H1 (cell line): ENCODE measurements around the gene PHGDH. TPM values are rescaled to one million over a fixed set of nuclear protein-coding genes. Genes with fewer than 3 reads are reported as not detected.

Experiments used
- CTCF ChIA-PET: fragments of 300-600 bp; sonication (Branson Sonifier 250); formaldehyde crosslinking; loops from one replicate; lab custom pipeline; 2021; ENCODE audit not compliant: partially characterized antibody; lab: Charles Lee
- POLR2A ChIA-PET: fragments of 300-600 bp; sonication (Branson Sonifier 250); formaldehyde crosslinking; loops from one replicate; lab custom pipeline; 2021; ENCODE audit warnings: inconsistent platforms; ENCODE audit not compliant: partially characterized antibody; lab: Charles Lee
- DNase-seq, 2 experiments: peaks; one replicate each; pipeline versions ENCODE4 v3.0.0 to v3.0.0-alpha.2; 2010 to 2022; ENCODE audit warnings: low spot score in 2 of 2, low read depth in 1 of 2, mixed read lengths in 1 of 2
- FAIRE-seq: peaks from 2 replicates; lab custom pipeline; 2011; peaks lifted over from hg19 to GRCh38; lab: Jason Lieb, UNC
- H2AFZ ChIP-seq: 2 replicates; pipeline ENCODE4 v1.8.1; 2012; ENCODE audit warnings: low read length, inconsistent platforms
- H2AK5ac ChIP-seq: 2 replicates; pipeline ENCODE4 v1.6.1; 2013; ENCODE audit warnings: low read depth, low read length
- H2BK120ac ChIP-seq: replicated peaks from 2 replicates; pipeline ENCODE3; 2013; ENCODE audit warnings: low read depth, low read length, inconsistent platforms
- H2BK12ac ChIP-seq: 2 replicates; pipeline ENCODE4 v1.6.1; 2013; ENCODE audit warnings: low read depth, low read length
- H2BK15ac ChIP-seq: 2 replicates; pipeline ENCODE4 v1.6.1; 2013; ENCODE audit warnings: low read length
- H2BK20ac ChIP-seq: 2 replicates; pipeline ENCODE4 v1.6.1; 2013; ENCODE audit warnings: low read length
- H2BK5ac ChIP-seq: 2 replicates; pipeline ENCODE4 v1.6.1; 2013; ENCODE audit warnings: low read depth, low read length
- H3K14ac ChIP-seq: 2 replicates; pipeline ENCODE4 v1.6.1; 2013; ENCODE audit warnings: inconsistent platforms; ENCODE audit not compliant: insufficient read length
- H3K18ac ChIP-seq: 2 replicates; pipeline ENCODE4 v1.6.1; 2013; ENCODE audit warnings: low read length; ENCODE audit errors: extremely low read depth
- H3K23ac ChIP-seq: 2 replicates; pipeline ENCODE4 v1.6.1; 2013; ENCODE audit warnings: inconsistent platforms; ENCODE audit not compliant: insufficient read length
- H3K23me2 ChIP-seq: 2 replicates; pipeline ENCODE4 v1.6.1; 2013; ENCODE audit warnings: low read depth, low read length
- H3K27ac ChIP-seq: 2 replicates; pipeline ENCODE4 v1.6.1; 2011; ENCODE audit warnings: low read depth, low read length, inconsistent platforms
- H3K27me3 ChIP-seq, 4 experiments: replicated peaks in 1 of 4; 1 replicate in 1 of 4; 2 replicates in 3 of 4; pipeline versions ENCODE4 v1.6.1 to v1.8.1; 2011 to 2013; ENCODE audit warnings: low read length in 3 of 4, mild to moderate bottlenecking in 3 of 4, inconsistent platforms in 2 of 4, mixed read lengths in 2 of 4, moderate library complexity in 1 of 4; ENCODE audit not compliant: control insufficient read depth in 3 of 4, insufficient read depth in 3 of 4; ENCODE audit errors: extremely low read depth in 1 of 4
- H3K36me3 ChIP-seq, 4 experiments: 2 replicates each; pipeline versions ENCODE4 v1.6.1 to v1.8.1; 2011 to 2013; ENCODE audit warnings: mild to moderate bottlenecking in 4 of 4, low read length in 3 of 4, moderate library complexity in 2 of 4, control low read depth in 1 of 4, inconsistent platforms in 1 of 4; ENCODE audit not compliant: insufficient read depth in 4 of 4, control insufficient read depth in 2 of 4
- H3K4ac ChIP-seq: replicated peaks from 2 replicates; pipeline ENCODE3; 2013; ENCODE audit warnings: low read length, low read depth, mixed read lengths, inconsistent platforms; ENCODE audit not compliant: insufficient read length
- H3K4me1 ChIP-seq, 4 experiments: replicated peaks in 1 of 4; 1 replicate in 1 of 4; 2 replicates in 3 of 4; pipeline versions ENCODE4 v1.6.1 to v1.8.1; 2011 to 2013; ENCODE audit warnings: low read length in 3 of 4, inconsistent platforms in 2 of 4, mixed read lengths in 1 of 4; ENCODE audit not compliant: insufficient read depth in 4 of 4, control insufficient read depth in 3 of 4
- H3K4me2 ChIP-seq, 2 experiments: 2 replicates each; pipeline versions ENCODE4 v1.6.1 to v1.8.1; 2011 to 2013; ENCODE audit warnings: low read depth in 2 of 2, low read length in 2 of 2, control low read depth in 1 of 2, inconsistent platforms in 1 of 2, mild to moderate bottlenecking in 1 of 2; ENCODE audit not compliant: insufficient read depth in 1 of 2
- H3K4me3 ChIP-seq, 4 experiments: fragments of 200-600, 300-600 bp in 1 of 4; sonication (generic), shearing (Covaris generic), sonication (Bioruptor Twin) in 1 of 4; 2 replicates each; pipeline versions ENCODE4 v1.5.1 to v1.8.1; 2011 to 2016; ENCODE audit warnings: low read length in 4 of 4, low read depth in 3 of 4, control low read depth in 2 of 4, inconsistent platforms in 2 of 4, mild to moderate bottlenecking in 2 of 4, mixed read lengths in 1 of 4, moderate library complexity in 1 of 4; ENCODE audit not compliant: insufficient read depth in 2 of 4; ENCODE audit errors: extremely low read depth in 1 of 4
- H3K56ac ChIP-seq: replicated peaks from 2 replicates; pipeline ENCODE3; 2013; ENCODE audit warnings: low read depth, mild to moderate bottlenecking, mixed read lengths, low read length, inconsistent platforms; ENCODE audit not compliant: insufficient read length
- H3K79me1 ChIP-seq: 2 replicates; pipeline ENCODE4 v1.6.1; 2013; ENCODE audit warnings: low read depth, low read length, control low read depth
- H3K79me2 ChIP-seq, 2 experiments: 2 replicates each; pipeline versions ENCODE4 v1.6.1 to v1.8.1; 2012 to 2013; ENCODE audit warnings: low read length in 2 of 2, mild to moderate bottlenecking in 2 of 2, inconsistent platforms in 1 of 2; ENCODE audit not compliant: insufficient read depth in 2 of 2, control insufficient read depth in 1 of 2
- H3K9ac ChIP-seq, 4 experiments: replicated peaks in 1 of 4; 1 replicate in 1 of 4; 2 replicates in 3 of 4; pipeline versions ENCODE4 v1.6.1 to v1.8.1; 2011 to 2013; ENCODE audit warnings: low read depth in 3 of 4, low read length in 3 of 4, control low read depth in 2 of 4, mild to moderate bottlenecking in 2 of 4, moderate library complexity in 2 of 4, inconsistent platforms in 1 of 4; ENCODE audit errors: extremely low read depth in 1 of 4
- H3K9me3 ChIP-seq, 2 experiments: 2 replicates each; pipeline versions ENCODE4 v1.6.1 to v1.8.1; 2012 to 2013; ENCODE audit warnings: mild to moderate bottlenecking in 2 of 2, moderate library complexity in 2 of 2, control low read depth in 1 of 2, inconsistent platforms in 1 of 2, low read depth in 1 of 2, low read length in 1 of 2, mixed read lengths in 1 of 2; ENCODE audit not compliant: insufficient read depth in 2 of 2
- H4K20me1 ChIP-seq, 2 experiments: replicated peaks in 1 of 2; 2 replicates each; pipeline versions ENCODE3 to v1.8.1; 2011 to 2013; ENCODE audit warnings: inconsistent platforms in 2 of 2, low read length in 2 of 2, mild to moderate bottlenecking in 1 of 2; ENCODE audit not compliant: insufficient read depth in 2 of 2, control insufficient read depth in 1 of 2
- H4K5ac ChIP-seq: 2 replicates; pipeline ENCODE4 v1.6.1; 2013; ENCODE audit warnings: low read length, low read depth, mixed read lengths, inconsistent platforms; ENCODE audit not compliant: insufficient read length
- H4K8ac ChIP-seq: 2 replicates; pipeline ENCODE4 v1.8.0; 2013; ENCODE audit warnings: mild to moderate bottlenecking, moderate library complexity, low read length, inconsistent platforms; ENCODE audit not compliant: insufficient read depth; ENCODE audit errors: extremely low read depth
- H4K91ac ChIP-seq: replicated peaks from 2 replicates; pipeline ENCODE3; 2013; ENCODE audit warnings: low read length, mixed read lengths, inconsistent platforms; ENCODE audit not compliant: insufficient read length
- BCL11A ChIP-seq, 2 experiments: IDR thresholded peaks; one replicate each; pipeline ENCODE4 v1.6.1; 2011; ENCODE audit warnings: low read depth in 2 of 2, low read length in 2 of 2, mild to moderate bottlenecking in 2 of 2
- BRCA1 ChIP-seq: IDR thresholded peaks from 2 replicates; pipeline ENCODE4 v1.6.1; 2012; ENCODE audit warnings: low read depth, low read length, improper control_type of control experiment
- CBX8 ChIP-seq: fragments of 300-800, 300-1000 bp; sonication (generic); IDR thresholded peaks from 2 replicates; pipeline ENCODE4 v1.7.1; 2016; ENCODE audit warnings: low read depth, low read length, borderline replicate concordance
- CHD1 ChIP-seq: IDR thresholded peaks from 2 replicates; pipeline ENCODE4 v1.6.1; 2012; ENCODE audit warnings: low read depth, low read length, improper control_type of control experiment
- CREB1 ChIP-seq: IDR thresholded peaks from 2 replicates; pipeline ENCODE4 v1.6.1; 2012; ENCODE audit warnings: inconsistent platforms
- EGR1 ChIP-seq: IDR thresholded peaks from 2 replicates; pipeline ENCODE4 v1.6.1; 2011; ENCODE audit warnings: low read depth, low read length, borderline replicate concordance
- EZH2 ChIP-seq: fragments of 200-600 bp; sonication (generic); IDR thresholded peaks from 2 replicates; pipeline ENCODE4 v1.7.1; 2012; ENCODE audit warnings: low read depth, mild to moderate bottlenecking, moderate library complexity, low read length, inconsistent platforms; ENCODE audit not compliant: severe bottlenecking
- FOSL1 ChIP-seq: IDR thresholded peaks from 2 replicates; pipeline ENCODE4 v1.6.1; 2011; ENCODE audit warnings: mild to moderate bottlenecking, low read depth, low read length, moderate library complexity; ENCODE audit not compliant: insufficient read depth
- RBBP5 ChIP-seq: IDR thresholded peaks from 2 replicates; pipeline ENCODE4 v1.7.1; 2012; ENCODE audit warnings: low read depth, mild to moderate bottlenecking, inconsistent platforms, low read length, moderate library complexity, borderline replicate concordance
- SIX5 ChIP-seq: IDR thresholded peaks from 2 replicates; pipeline ENCODE4 v1.6.1; 2011; ENCODE audit warnings: mild to moderate bottlenecking, low read depth, low read length
- TAF7 ChIP-seq: optimal IDR thresholded peaks from 2 replicates; pipeline ENCODE3; 2011; ENCODE audit warnings: low read depth, mild to moderate bottlenecking, inconsistent platforms, low read length, moderate library complexity, borderline replicate concordance
- WGBS, 2 experiments: shearing (Covaris generic) in 1 of 2; methylation state at CpG; one replicate each; pipeline versions ENCODE4 v1.1.6 to v1.1.7; 2013 to 2015; ENCODE audit warnings: low lambda C conversion rate in 2 of 2, mixed read lengths in 2 of 2, inconsistent platforms in 1 of 2, low coverage in 1 of 2, missing lambda C conversion rate in 1 of 2; ENCODE audit not compliant: insufficient replicate concordance in 2 of 2, insufficient coverage in 1 of 2, insufficient read length in 1 of 2; ENCODE audit errors: extremely low coverage in 1 of 2, missing lambda C conversion rate in 1 of 2; 5-methylcytosine and 5-hydroxymethylcytosine counted together
- polyA plus RNA-seq, 7 experiments: library from polyadenylated mRNA; depleted of rRNA in 3 of 7; stranded (reverse) in 5 of 7; unstranded in 2 of 7; fragments of >200 nt in 5 of 7; fragments of 200-250 nt in 2 of 7; gene quantifications; 1 replicate in 5 of 7; 2 replicates in 1 of 7; 4 replicates in 1 of 7; pipeline versions ENCODE4 v1.2.1 to v1.2.3, GENCODE V29; 2011 to 2013; ENCODE audit warnings: missing spikeins in 2 of 7, mixed read lengths in 2 of 7
- total RNA-seq: library from RNA; stranded (reverse); fragmentation: NEBNext Ultra II Directional; extraction: Animal tissue kit (Norgen Biotek cat#: 25700); gene quantifications from 2 replicates; pipeline ENCODE4 v1.2.1, GENCODE V29; 2021

PHGDH gene
- total and polyA plus RNA-seq, 2 of the 8 experiments (the other 6 are each of a cell fraction or from before 2014, with no cell fraction given), result 358 to 687 TPM

DNA sequence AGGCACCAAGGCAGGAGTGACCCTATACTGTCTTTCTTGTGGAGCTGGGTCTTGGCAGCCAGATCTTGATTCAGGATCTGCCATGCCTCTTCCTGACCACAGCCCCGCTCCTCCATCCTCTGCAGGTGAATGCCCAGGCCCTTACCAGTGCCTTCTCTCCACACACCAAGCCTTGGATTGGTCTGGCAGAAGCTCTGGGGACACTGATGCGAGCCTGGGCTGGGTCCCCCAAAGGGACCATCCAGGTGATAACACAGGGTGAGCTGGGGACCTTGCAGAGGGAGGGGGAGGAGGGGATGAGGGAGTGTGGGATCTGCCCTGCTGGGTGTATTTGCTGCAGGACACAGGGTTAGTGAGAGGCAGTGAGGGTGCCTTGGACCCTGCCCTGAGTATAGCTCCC lies 28.5 kb downstream of the PHGDH start:
- FAIRE-seq (no peak), DNase-seq (no peak)
- TF ChIP-seq CHD1 (no peak), BCL11A (IDR thresholded peaks at IDR 0.05; ENCODE audit: low read depth in 2 of 2, low read length in 2 of 2) (no peak), RBBP5 (no peak), CBX8 (no peak), TAF7 (no peak), EZH2 (no peak), BRCA1 (no peak), FOSL1 (no peak), SIX5 (no peak), EGR1 (no peak), CREB1 (no peak)
- H2BK12ac ChIP-seq, result no peak overlapping the region
- no peak overlapping the region for H3K4me3 ChIP-seq
- no peak overlapping the region for H3K18ac ChIP-seq
- no peak overlapping the region for H4K5ac ChIP-seq
- H3K79me2 ChIP-seq, result no peaks in the 10 kb centered on the region
- POLR2A ChIA-PET, result interaction anchor here (21.6 to 30.7 kb wide), 2 partner anchors 11 to 26 kb away, joined by 362 to 425 read pairs; partner anchors contain the start of gene PHGDH
- peaks cover 14 to 30% of the 10 kb centered on the region in 2 experiments for H4K20me1 ChIP-seq
- no peak overlapping the region for H2BK15ac ChIP-seq
- H3K27ac ChIP-seq, result no peak overlapping the region
- peaks cover 2% of the 10 kb centered on the region; the same call in 1 of the 2 replicates for H3K79me1 ChIP-seq
- H3K23me2 ChIP-seq, result 0 out of 2 replicates have a peak, but pooled peaks cover 1% of the 10 kb centered on the region
- H3K27me3 ChIP-seq, result no peaks in the 10 kb centered on the region
- no peak overlapping the region for H2BK20ac ChIP-seq
- no peak overlapping the region for H3K4me2 ChIP-seq
- H2BK5ac ChIP-seq, result no peak overlapping the region
- H3K4ac ChIP-seq, result no peak overlapping the region
- H3K4me1 ChIP-seq, result no peaks in the 10 kb centered on the region; a peak in 1 of 7 replicates
- no peak overlapping the region for H3K56ac ChIP-seq
- no peak overlapping the region for H2AFZ ChIP-seq
- H3K9ac ChIP-seq, result no peak overlapping the region
- H3K9me3 ChIP-seq, result no peaks in the 10 kb centered on the region
- no peak overlapping the region for H3K23ac ChIP-seq
- H3K14ac ChIP-seq, result no peak overlapping the region
- H4K91ac ChIP-seq, result no peak overlapping the region
- 89% methylated on average over 1 of the region's 2 CpGs; no CpG with 5 or more reads in 1 of the 2 experiments for WGBS, 2 experiments
- H2AK5ac ChIP-seq, result no peak overlapping the region
- peaks cover 47 to 95% (median 75%) of the 10 kb centered on the region in 4 experiments for H3K36me3 ChIP-seq
- no peak overlapping the region for H2BK120ac ChIP-seq
- peak overlapping the region; percentile 68; the same call in 1 of the 2 replicates for H4K8ac ChIP-seq
- CTCF ChIA-PET, result interaction anchor here (0.8 to 1.8 kb wide), 4 partner anchors 11 to 189 kb away, joined by 3 to 4 read pairs (median 4); no protein-coding TSS in a partner anchor
